NCI-H1048 (cell line): Measurements from ENCODE around the gene NEK8.
"Not testable (repeated sequence)": the region's sequence is repeated elsewhere in the genome, so short reads cannot be mapped to it uniquely, and the experiment has no call there.

Source experiments
- DNase-seq: peaks from one replicate; lab custom pipeline; 2025; lab: John Stamatoyannopoulos, UW

Gene NEK8

GRCh38 chr17:28765038-28765437, 36.5 kb downstream of the NEK8 start:
- no peak for DNase-seq

GRCh38 chr17:28773736-28774135, 45.1 kb downstream of the NEK8 start:
- DNase-seq: no peak

- DNase-seq: no peak
These were observed 45.6 kb downstream of the NEK8 start for GRCh38 chr17:28774206-28774605.

GRCh38 chr17:28777178-28777577, 48.6 kb downstream of the NEK8 start:
- DNase-seq: no peak

- DNase-seq: not testable (repeated sequence)
These were observed 51.0 kb downstream of the NEK8 start for GRCh38 chr17:28779601-28780000.

- DNase-seq: no peak
These were observed 54.6 kb downstream of the NEK8 start for GRCh38 chr17:28783161-28783560.

GRCh38 chr17:28788100-28788499, 59.5 kb downstream of the NEK8 start:
- DNase-seq: no peak
